SK-N-SH (cell line): ENCODE measurements around the gene CISD3. TPM values are rescaled to one million over a fixed set of nuclear protein-coding genes. Genes with fewer than 3 reads are reported as not detected.

ENCODE experiments used
- CTCF ChIA-PET: fragments of 300-600, 350-600 bp; formaldehyde crosslinking; extraction: SDS; loops from one replicate; lab custom pipeline; 2021; lab: Yijun Ruan, JAX
- POLR2A ChIA-PET: fragments of 350-600 bp; sonication (Branson Sonifier 250); formaldehyde crosslinking; extraction: SDS; loops from one replicate; lab custom pipeline; 2020; ENCODE audit warnings: antibody characterized with exemption, inconsistent platforms; lab: Yijun Ruan, JAX
- DNase-seq: peaks from one replicate; pipeline ENCODE4 v3.0.0; 2012
- H2AFZ ChIP-seq: fragments of 200-600 bp; sonication (generic); 2 replicates; pipeline ENCODE4 v1.8.1; 2016; ENCODE audit warnings: antibody characterized with exemption, mild to moderate bottlenecking, low read depth
- H3F3A ChIP-seq: fragments of 200-600 bp; sonication (generic); replicated peaks from 2 replicates; pipeline ENCODE3; 2016; ENCODE audit warnings: antibody characterized with exemption, mild to moderate bottlenecking; ENCODE audit not compliant: insufficient read depth
- H3K27ac ChIP-seq, 2 experiments: fragments of 200-500 bp in 1 of 2; fragments of 200-600 bp in 1 of 2; sonication (Bioruptor generic) in 1 of 2; sonication (generic), shearing (Covaris generic) in 1 of 2; 2 replicates each; pipeline versions ENCODE4 v1.5.1 to v1.6.1; 2014 to 2016; ENCODE audit warnings: low read depth in 2 of 2, inconsistent platforms in 1 of 2, low read length in 1 of 2, mild to moderate bottlenecking in 1 of 2, mixed read lengths in 1 of 2
- H3K27me3 ChIP-seq: fragments of 200-600 bp; sonication (generic), shearing (Covaris generic); 2 replicates; pipeline ENCODE4 v1.6.1; 2016; ENCODE audit warnings: mixed run types; ENCODE audit not compliant: insufficient read depth
- H3K36me3 ChIP-seq, 2 experiments: fragments of 200-500 bp in 1 of 2; fragments of 200-600 bp in 1 of 2; sonication (Bioruptor generic) in 1 of 2; sonication (generic) in 1 of 2; replicated peaks in 1 of 2; 2 replicates each; pipeline versions ENCODE3 to v1.5.1; 2014 to 2016; ENCODE audit warnings: low read length in 1 of 2, mild to moderate bottlenecking in 1 of 2; ENCODE audit not compliant: insufficient read depth in 2 of 2, control insufficient read depth in 1 of 2
- H3K4me1 ChIP-seq, 2 experiments: fragments of 200-500 bp in 1 of 2; fragments of 200-600 bp in 1 of 2; sonication (Bioruptor generic) in 1 of 2; sonication (generic), shearing (Covaris generic) in 1 of 2; 2 replicates each; pipeline versions ENCODE4 v1.5.1 to v1.6.1; 2014 to 2016; ENCODE audit warnings: low read depth in 1 of 2, low read length in 1 of 2, mixed run types in 1 of 2; ENCODE audit not compliant: insufficient read depth in 2 of 2, control insufficient read depth in 1 of 2
- H3K4me2 ChIP-seq: fragments of 200-600 bp; sonication (generic), shearing (Covaris generic); 2 replicates; pipeline ENCODE4 v1.6.1; 2017; ENCODE audit warnings: mixed run types
- H3K4me3 ChIP-seq, 2 experiments: fragments of 200-500 bp in 1 of 2; fragments of 200-600 bp in 1 of 2; sonication (Bioruptor generic) in 1 of 2; sonication (generic), shearing (Covaris generic) in 1 of 2; 2 replicates each; pipeline versions ENCODE4 v1.5.1 to v1.8.1; 2014 to 2016; ENCODE audit warnings: low read depth in 2 of 2, inconsistent platforms in 1 of 2, low read length in 1 of 2, mild to moderate bottlenecking in 1 of 2, mixed read lengths in 1 of 2, moderate library complexity in 1 of 2
- H3K79me2 ChIP-seq: fragments of 200-600 bp; sonication (generic); 2 replicates; pipeline ENCODE4 v1.8.1; 2017; ENCODE audit warnings: mild to moderate bottlenecking; ENCODE audit not compliant: insufficient read depth
- H3K9ac ChIP-seq: fragments of 200-600 bp; sonication (generic); 2 replicates; pipeline ENCODE4 v1.6.1; 2017; ENCODE audit warnings: mixed run types
- H3K9me2 ChIP-seq: fragments of 200-600 bp; sonication (generic); 2 replicates; pipeline ENCODE4 v1.6.1; 2017; ENCODE audit warnings: mixed run types
- H3K9me3 ChIP-seq: fragments of 200-600 bp; sonication (generic); 2 replicates; pipeline ENCODE4 v1.6.1; 2017; ENCODE audit warnings: mixed run types, mild to moderate bottlenecking, moderate library complexity
- H4K20me1 ChIP-seq: fragments of 200-600 bp; sonication (generic); 2 replicates; pipeline ENCODE4 v1.6.1; 2017; ENCODE audit warnings: mild to moderate bottlenecking, mixed run types; ENCODE audit not compliant: insufficient read depth
- CHD2 ChIP-seq: fragments of 150-350 bp; IDR thresholded peaks from 2 replicates; pipeline ENCODE4 v1.6.1; 2018; ENCODE audit warnings: low read length; ENCODE audit not compliant: partially characterized antibody
- ELF1 ChIP-seq: IDR thresholded peaks from 2 replicates; pipeline ENCODE4 v1.4.0; 2012
- FOSL2 ChIP-seq: IDR thresholded peaks from 2 replicates; pipeline ENCODE4 v1.4.0; 2012; ENCODE audit warnings: low read depth, mild to moderate bottlenecking, moderate library complexity, borderline replicate concordance
- GABPA ChIP-seq: IDR thresholded peaks from 2 replicates; pipeline ENCODE4 v1.4.0; 2012; ENCODE audit warnings: low read depth, mild to moderate bottlenecking
- RXRA ChIP-seq: IDR thresholded peaks from 2 replicates; pipeline ENCODE4 v1.4.0; 2012; ENCODE audit warnings: low read depth, mild to moderate bottlenecking, borderline replicate concordance
- SIN3A ChIP-seq: IDR thresholded peaks from 2 replicates; pipeline ENCODE4 v1.6.1; 2012; ENCODE audit warnings: low read depth, mild to moderate bottlenecking, low read length, moderate library complexity, borderline replicate concordance
- TAF1 ChIP-seq: IDR thresholded peaks from 2 replicates; pipeline ENCODE4 v1.6.1; 2012; ENCODE audit warnings: low read depth, mild to moderate bottlenecking, low read length, moderate library complexity, borderline replicate concordance
- TEAD4 ChIP-seq: IDR thresholded peaks from 2 replicates; pipeline ENCODE4 v1.4.0; 2012; ENCODE audit warnings: mild to moderate bottlenecking, borderline replicate concordance; ENCODE audit not compliant: insufficient read depth
- WGBS: methylation state at CpG from one replicate; pipeline ENCODE4 v1.1.6; 2017; ENCODE audit warnings: low lambda C conversion rate; 5-methylcytosine and 5-hydroxymethylcytosine counted together
- polyA plus RNA-seq, 3 experiments: library from polyadenylated mRNA; depleted of rRNA; stranded (reverse); fragments of >200 nt; gene quantifications; 2 replicates each; pipeline ENCODE4 v1.2.3, GENCODE V29; 2012
- TF ChIP-seq, protein P1 (sequence below): IDR thresholded peaks from 2 replicates; pipeline ENCODE4 v1.4.0; 2012; ENCODE audit warnings: low read depth, borderline replicate concordance
- TF ChIP-seq, protein P2 (sequence below): fragments of 150-350 bp; IDR thresholded peaks from 2 replicates; pipeline ENCODE4 v1.6.1; 2017; ENCODE audit warnings: antibody characterized with exemption, low read length, low read depth, borderline replicate concordance
- TF ChIP-seq, protein P3 (sequence below): fragments of 150-350 bp; IDR thresholded peaks from 2 replicates; pipeline ENCODE4 v1.6.1; 2016; ENCODE audit warnings: mild to moderate bottlenecking, low read depth, low read length
- TF ChIP-seq, protein P4 (sequence below): IDR thresholded peaks from 2 replicates; pipeline ENCODE4; 2012

The CISD3 gene
- polyA plus RNA-seq, 1 of the 3 experiments (the other 2 are of a cell fraction) = 16.5 TPM

DNA sequence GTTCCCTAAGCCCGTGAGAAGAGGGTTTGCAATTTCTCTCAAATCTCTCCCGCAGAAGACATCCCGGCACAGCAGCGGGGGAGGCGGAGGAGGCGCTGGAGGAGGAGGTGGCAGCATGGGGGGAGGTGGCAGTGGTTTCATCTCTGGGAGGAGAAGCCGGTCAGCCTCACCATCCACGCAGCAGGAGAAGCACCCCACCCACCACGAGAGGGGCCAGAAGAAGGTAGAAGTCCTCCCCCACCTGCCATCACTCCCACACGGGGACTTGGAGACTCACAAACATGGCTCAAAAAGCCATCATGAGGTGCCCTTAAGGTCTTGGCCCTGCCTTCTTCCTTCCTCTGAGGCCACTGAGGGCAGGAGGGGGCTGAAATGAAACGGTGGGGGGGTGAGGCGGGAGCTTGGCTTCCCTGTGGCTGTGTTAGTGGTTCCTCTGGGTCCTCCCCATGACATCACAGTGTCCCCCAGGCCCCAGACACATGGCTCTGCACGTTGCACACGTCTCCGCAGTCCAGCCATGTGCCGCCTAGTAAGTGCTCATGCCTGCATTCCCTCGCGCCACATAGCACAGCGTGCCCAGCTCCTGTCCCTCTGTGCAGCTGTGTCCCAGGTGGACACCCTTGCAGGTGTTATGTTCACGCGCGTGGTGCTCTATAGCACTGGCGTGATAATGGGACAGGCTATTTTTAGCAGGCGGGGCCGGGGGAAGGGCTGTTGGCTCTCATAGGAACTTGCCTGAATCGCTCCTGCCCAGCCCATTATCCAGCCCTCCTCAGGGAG, 18.2 kb upstream of the CISD3 start:
- DNase-seq = no peak
- H4K20me1 ChIP-seq = peaks cover 3% of the 10 kb centered on the region; the same call in 1 of the 2 replicates
- H2AFZ ChIP-seq = no peak overlapping the region
- no peaks in the 10 kb centered on the region for H3K27me3 ChIP-seq
- CTCF ChIA-PET = interaction anchor here (2.3 to 3.1 kb wide), 2 partner anchors 24 to 35 kb away, joined by 10 to 14 read pairs; no protein-coding TSS in a partner anchor
- no peak overlapping the region for H3K4me2 ChIP-seq
- POLR2A ChIA-PET = no interaction called here
- H3K9me3 ChIP-seq = no peaks in the 10 kb centered on the region
- H3K36me3 ChIP-seq = peaks cover 21 to 76% of the 10 kb centered on the region in 2 experiments
- H3K27ac ChIP-seq = no peak overlapping the region
- no peaks in the 10 kb centered on the region for H3K9me2 ChIP-seq
- H3K9ac ChIP-seq = no peak overlapping the region
- peaks cover 22% of the 10 kb centered on the region; the same call in 1 of the 2 replicates for H3K79me2 ChIP-seq
- no peaks in the 10 kb centered on the region for H3F3A ChIP-seq
- peaks cover 2 to 13% of the 10 kb centered on the region in 2 experiments; a peak in 2 of 4 replicates for H3K4me1 ChIP-seq
- no peak overlapping the region for H3K4me3 ChIP-seq
- 93% methylated on average over 18 of the region's 26 CpGs for WGBS
- TF ChIP-seq TAF1 (no peak), GABPA (no peak), SIN3A (no peak), RXRA (no peak), ELF1 (no peak), CHD2 (no peak), TEAD4 (no peak), FOSL2 (no peak)
- TF ChIP-seq, protein P1, sequence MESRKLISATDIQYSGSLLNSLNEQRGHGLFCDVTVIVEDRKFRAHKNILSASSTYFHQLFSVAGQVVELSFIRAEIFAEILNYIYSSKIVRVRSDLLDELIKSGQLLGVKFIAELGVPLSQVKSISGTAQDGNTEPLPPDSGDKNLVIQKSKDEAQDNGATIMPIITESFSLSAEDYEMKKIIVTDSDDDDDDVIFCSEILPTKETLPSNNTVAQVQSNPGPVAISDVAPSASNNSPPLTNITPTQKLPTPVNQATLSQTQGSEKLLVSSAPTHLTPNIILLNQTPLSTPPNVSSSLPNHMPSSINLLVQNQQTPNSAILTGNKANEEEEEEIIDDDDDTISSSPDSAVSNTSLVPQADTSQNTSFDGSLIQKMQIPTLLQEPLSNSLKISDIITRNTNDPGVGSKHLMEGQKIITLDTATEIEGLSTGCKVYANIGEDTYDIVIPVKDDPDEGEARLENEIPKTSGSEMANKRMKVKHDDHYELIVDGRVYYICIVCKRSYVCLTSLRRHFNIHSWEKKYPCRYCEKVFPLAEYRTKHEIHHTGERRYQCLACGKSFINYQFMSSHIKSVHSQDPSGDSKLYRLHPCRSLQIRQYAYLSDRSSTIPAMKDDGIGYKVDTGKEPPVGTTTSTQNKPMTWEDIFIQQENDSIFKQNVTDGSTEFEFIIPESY = no peak
- TF ChIP-seq, protein P2, sequence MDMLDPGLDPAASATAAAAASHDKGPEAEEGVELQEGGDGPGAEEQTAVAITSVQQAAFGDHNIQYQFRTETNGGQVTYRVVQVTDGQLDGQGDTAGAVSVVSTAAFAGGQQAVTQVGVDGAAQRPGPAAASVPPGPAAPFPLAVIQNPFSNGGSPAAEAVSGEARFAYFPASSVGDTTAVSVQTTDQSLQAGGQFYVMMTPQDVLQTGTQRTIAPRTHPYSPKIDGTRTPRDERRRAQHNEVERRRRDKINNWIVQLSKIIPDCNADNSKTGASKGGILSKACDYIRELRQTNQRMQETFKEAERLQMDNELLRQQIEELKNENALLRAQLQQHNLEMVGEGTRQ = no peak
- TF ChIP-seq, protein P3, sequence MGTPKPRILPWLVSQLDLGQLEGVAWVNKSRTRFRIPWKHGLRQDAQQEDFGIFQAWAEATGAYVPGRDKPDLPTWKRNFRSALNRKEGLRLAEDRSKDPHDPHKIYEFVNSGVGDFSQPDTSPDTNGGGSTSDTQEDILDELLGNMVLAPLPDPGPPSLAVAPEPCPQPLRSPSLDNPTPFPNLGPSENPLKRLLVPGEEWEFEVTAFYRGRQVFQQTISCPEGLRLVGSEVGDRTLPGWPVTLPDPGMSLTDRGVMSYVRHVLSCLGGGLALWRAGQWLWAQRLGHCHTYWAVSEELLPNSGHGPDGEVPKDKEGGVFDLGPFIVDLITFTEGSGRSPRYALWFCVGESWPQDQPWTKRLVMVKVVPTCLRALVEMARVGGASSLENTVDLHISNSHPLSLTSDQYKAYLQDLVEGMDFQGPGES = no peak
- TF ChIP-seq, protein P4, sequence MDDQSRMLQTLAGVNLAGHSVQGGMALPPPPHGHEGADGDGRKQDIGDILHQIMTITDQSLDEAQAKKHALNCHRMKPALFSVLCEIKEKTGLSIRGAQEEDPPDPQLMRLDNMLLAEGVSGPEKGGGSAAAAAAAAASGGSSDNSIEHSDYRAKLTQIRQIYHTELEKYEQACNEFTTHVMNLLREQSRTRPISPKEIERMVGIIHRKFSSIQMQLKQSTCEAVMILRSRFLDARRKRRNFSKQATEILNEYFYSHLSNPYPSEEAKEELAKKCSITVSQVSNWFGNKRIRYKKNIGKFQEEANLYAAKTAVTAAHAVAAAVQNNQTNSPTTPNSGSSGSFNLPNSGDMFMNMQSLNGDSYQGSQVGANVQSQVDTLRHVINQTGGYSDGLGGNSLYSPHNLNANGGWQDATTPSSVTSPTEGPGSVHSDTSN = no peak
